Measurements from ENCODE around the gene EGLN1.

EGLN1 gene

GRCh38 chr1:231415018-231415583 is 7.0 kb downstream of the EGLN1 start:
- Histone ChIP-seq H3K9me3 (ENCODE audit: control insufficient read depth in 1 of 2, low read length in 2 of 2) (no peaks in the 10 kb centered on the region), H3K9ac (ENCODE audit: low read depth in 1 of 2, low read length in 2 of 2) (no peak overlapping the region), H3K36me3 (ENCODE audit: control insufficient read depth in 1 of 2, insufficient read depth in 2 of 2, low read length in 2 of 2) (peaks cover 0 to 4% of the 10 kb centered on the region in 2 donors), H3K4me3 (ENCODE audit: low read depth in 1 of 2, low read length in 2 of 2) (no peak overlapping the region), H3K27ac (ENCODE audit: low read depth, low read length) (no peak overlapping the region), H3K4me1 (ENCODE audit: control insufficient read depth in 1 of 2, insufficient read depth in 2 of 2, low read length in 2 of 2) (peaks cover 30 to 34% of the 10 kb centered on the region in 2 donors), H3K27me3 (ENCODE audit: control insufficient read depth in 1 of 2, insufficient read depth in 2 of 2, low read length in 2 of 2) (no peaks in the 10 kb centered on the region)

- H3K9ac ChIP-seq (ENCODE audit: low read depth in 1 of 2, low read length in 2 of 2): no peak overlapping the region
- no peak overlapping the region for H3K4me3 ChIP-seq (ENCODE audit: low read depth in 1 of 2, low read length in 2 of 2)
- peaks cover 28 to 35% of the 10 kb centered on the region in 2 donors for H3K4me1 ChIP-seq (ENCODE audit: control insufficient read depth in 1 of 2, insufficient read depth in 2 of 2, low read length in 2 of 2)
- H3K9me3 ChIP-seq (ENCODE audit: control insufficient read depth in 1 of 2, low read length in 2 of 2): no peaks in the 10 kb centered on the region
- H3K27ac ChIP-seq (ENCODE audit: low read depth, low read length): no peak overlapping the region
- no peaks in the 10 kb centered on the region for H3K27me3 ChIP-seq (ENCODE audit: control insufficient read depth in 1 of 2, insufficient read depth in 2 of 2, low read length in 2 of 2)
- peaks cover 0 to 4% of the 10 kb centered on the region in 2 donors for H3K36me3 ChIP-seq (ENCODE audit: control insufficient read depth in 1 of 2, insufficient read depth in 2 of 2, low read length in 2 of 2)
Observed at GRCh38 chr1:231414260-231415016, 7.6 kb downstream of the EGLN1 start.

GRCh38 chr1:231413749-231414082 is 8.4 kb downstream of the EGLN1 start:
- H3K9ac ChIP-seq (ENCODE audit: low read depth in 1 of 2, low read length in 2 of 2): no peak overlapping the region
- no peaks in the 10 kb centered on the region for H3K27me3 ChIP-seq (ENCODE audit: control insufficient read depth in 1 of 2, insufficient read depth in 2 of 2, low read length in 2 of 2)
- H3K9me3 ChIP-seq (ENCODE audit: control insufficient read depth in 1 of 2, low read length in 2 of 2): no peaks in the 10 kb centered on the region
- no peak overlapping the region for H3K27ac ChIP-seq (ENCODE audit: low read depth, low read length)
- no peak overlapping the region for H3K4me3 ChIP-seq (ENCODE audit: low read depth in 1 of 2, low read length in 2 of 2)
- H3K4me1 ChIP-seq (ENCODE audit: control insufficient read depth in 1 of 2, insufficient read depth in 2 of 2, low read length in 2 of 2): peaks cover 24 to 34% of the 10 kb centered on the region in 2 donors
- H3K36me3 ChIP-seq (ENCODE audit: control insufficient read depth in 1 of 2, insufficient read depth in 2 of 2, low read length in 2 of 2): peaks cover 0 to 4% of the 10 kb centered on the region in 2 donors

GRCh38 chr1:231411036-231411531 is 11.0 kb downstream of the EGLN1 start:
- Histone ChIP-seq H3K27ac (ENCODE audit: low read depth, low read length) (no peak overlapping the region), H3K4me1 (ENCODE audit: control insufficient read depth in 1 of 2, insufficient read depth in 2 of 2, low read length in 2 of 2) (peaks cover 20 to 36% of the 10 kb centered on the region in 2 donors)

DNA sequence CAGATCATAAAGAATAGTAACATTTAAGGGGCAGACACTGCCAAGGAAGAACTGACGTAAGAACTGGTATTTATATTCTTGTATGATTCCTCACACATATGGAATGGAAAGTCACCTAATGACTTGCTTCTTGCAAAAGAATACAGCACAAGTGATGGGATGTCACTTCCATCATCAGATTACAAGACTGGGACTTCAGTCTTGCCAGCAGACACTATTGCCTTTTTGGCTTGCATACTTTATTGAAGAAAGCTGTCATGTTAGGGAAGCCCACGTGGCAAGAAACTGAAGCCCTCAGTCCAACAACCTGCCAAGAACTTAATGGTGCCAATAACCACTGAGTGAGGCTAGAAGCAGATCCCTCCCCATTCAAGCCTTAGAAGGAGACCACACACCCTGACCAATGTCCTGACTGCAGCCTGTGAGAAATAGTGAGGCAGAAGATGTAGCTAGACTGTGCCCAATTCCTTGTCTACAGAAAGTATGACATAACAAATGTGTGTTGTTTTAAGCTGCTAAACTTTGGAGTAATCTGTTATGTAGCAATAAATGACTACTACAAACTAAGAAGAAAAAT is 12.0 kb downstream of the EGLN1 start:
- Histone ChIP-seq H3K9ac (ENCODE audit: low read depth in 1 of 2, low read length in 2 of 2) (no peak overlapping the region), H3K27me3 (ENCODE audit: control insufficient read depth in 1 of 2, insufficient read depth in 2 of 2, low read length in 2 of 2) (no peaks in the 10 kb centered on the region), H3K4me3 (ENCODE audit: low read depth in 1 of 2, low read length in 2 of 2) (no peak overlapping the region), H3K9me3 (ENCODE audit: control insufficient read depth in 1 of 2, low read length in 2 of 2) (no peaks in the 10 kb centered on the region), H3K27ac (ENCODE audit: low read depth, low read length) (no peak overlapping the region), H3K4me1 (ENCODE audit: control insufficient read depth in 1 of 2, insufficient read depth in 2 of 2, low read length in 2 of 2) (peaks cover 20 to 37% of the 10 kb centered on the region in 2 donors), H3K36me3 (ENCODE audit: control insufficient read depth in 1 of 2, insufficient read depth in 2 of 2, low read length in 2 of 2) (peaks cover 0 to 4% of the 10 kb centered on the region in 2 donors)

More at GRCh38 chr1:231411036-231411531, 11.0 kb downstream of the EGLN1 start:
- H3K27me3 ChIP-seq (ENCODE audit: control insufficient read depth in 1 of 2, insufficient read depth in 2 of 2, low read length in 2 of 2): no peaks in the 10 kb centered on the region
- H3K9ac ChIP-seq (ENCODE audit: low read depth in 1 of 2, low read length in 2 of 2): no peak overlapping the region
- no peaks in the 10 kb centered on the region for H3K9me3 ChIP-seq (ENCODE audit: control insufficient read depth in 1 of 2, low read length in 2 of 2)
- H3K36me3 ChIP-seq (ENCODE audit: control insufficient read depth in 1 of 2, insufficient read depth in 2 of 2, low read length in 2 of 2): peaks cover 0 to 4% of the 10 kb centered on the region in 2 donors
- no peak overlapping the region for H3K4me3 ChIP-seq (ENCODE audit: low read depth in 1 of 2, low read length in 2 of 2)

GRCh38 chr1:231408528-231409094 is 13.5 kb downstream of the EGLN1 start:
- Histone ChIP-seq H3K4me3 (ENCODE audit: low read depth in 1 of 2, low read length in 2 of 2) (no peak overlapping the region), H3K4me1 (ENCODE audit: control insufficient read depth in 1 of 2, insufficient read depth in 2 of 2, low read length in 2 of 2) (peaks cover 20 to 37% of the 10 kb centered on the region in 2 donors), H3K27ac (ENCODE audit: low read depth, low read length) (no peak overlapping the region), H3K27me3 (ENCODE audit: control insufficient read depth in 1 of 2, insufficient read depth in 2 of 2, low read length in 2 of 2) (no peaks in the 10 kb centered on the region), H3K9ac (ENCODE audit: low read depth in 1 of 2, low read length in 2 of 2) (no peak overlapping the region), H3K36me3 (ENCODE audit: control insufficient read depth in 1 of 2, insufficient read depth in 2 of 2, low read length in 2 of 2) (peaks cover 0 to 4% of the 10 kb centered on the region in 2 donors), H3K9me3 (ENCODE audit: control insufficient read depth in 1 of 2, low read length in 2 of 2) (no peaks in the 10 kb centered on the region)

GRCh38 chr1:231407547-231408396 is 14.3 kb downstream of the EGLN1 start:
- no peak overlapping the region for H3K27ac ChIP-seq (ENCODE audit: low read depth, low read length)
- no peaks in the 10 kb centered on the region for H3K27me3 ChIP-seq (ENCODE audit: control insufficient read depth in 1 of 2, insufficient read depth in 2 of 2, low read length in 2 of 2)
- H3K36me3 ChIP-seq (ENCODE audit: control insufficient read depth in 1 of 2, insufficient read depth in 2 of 2, low read length in 2 of 2): peaks cover 0 to 4% of the 10 kb centered on the region in 2 donors
- peak overlapping the region in 1 of 2 donors; percentile 14 for H3K4me3 ChIP-seq (ENCODE audit: low read depth in 1 of 2, low read length in 2 of 2)
- peaks cover 20 to 37% of the 10 kb centered on the region in 2 donors for H3K4me1 ChIP-seq (ENCODE audit: control insufficient read depth in 1 of 2, insufficient read depth in 2 of 2, low read length in 2 of 2)
- peak overlapping the region in 1 of 2 donors; percentile 4 for H3K9ac ChIP-seq (ENCODE audit: low read depth in 1 of 2, low read length in 2 of 2)
- H3K9me3 ChIP-seq (ENCODE audit: control insufficient read depth in 1 of 2, low read length in 2 of 2): no peaks in the 10 kb centered on the region

DNA sequence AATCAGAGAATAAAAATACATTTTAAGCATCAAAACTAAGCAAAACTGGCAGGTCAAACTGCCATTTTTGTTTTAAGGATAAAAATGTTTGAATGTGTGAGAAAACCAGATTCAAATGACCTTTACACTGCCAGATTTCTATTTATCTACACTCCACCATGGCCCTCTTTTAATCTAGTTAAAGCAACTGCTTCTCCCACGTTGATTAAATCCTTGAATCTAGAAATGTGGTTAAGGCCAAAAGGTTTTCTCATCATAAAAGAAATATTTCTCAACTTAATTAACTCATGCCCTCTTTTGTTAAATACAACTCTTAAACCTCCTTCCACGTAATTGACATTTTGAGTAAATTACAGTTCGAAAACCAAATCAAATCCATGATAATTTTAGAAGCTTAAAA is 15.0 kb downstream of the EGLN1 start:
- Histone ChIP-seq H3K4me1 (ENCODE audit: control insufficient read depth in 1 of 2, insufficient read depth in 2 of 2, low read length in 2 of 2) (peaks cover 20 to 37% of the 10 kb centered on the region in 2 donors), H3K9ac (ENCODE audit: low read depth in 1 of 2, low read length in 2 of 2) (no peak overlapping the region), H3K27me3 (ENCODE audit: control insufficient read depth in 1 of 2, insufficient read depth in 2 of 2, low read length in 2 of 2) (no peaks in the 10 kb centered on the region), H3K36me3 (ENCODE audit: control insufficient read depth in 1 of 2, insufficient read depth in 2 of 2, low read length in 2 of 2) (no peaks in the 10 kb centered on the region), H3K9me3 (ENCODE audit: control insufficient read depth in 1 of 2, low read length in 2 of 2) (no peaks in the 10 kb centered on the region), H3K4me3 (ENCODE audit: low read depth in 1 of 2, low read length in 2 of 2) (no peak overlapping the region), H3K27ac (ENCODE audit: low read depth, low read length) (no peak overlapping the region)

DNA sequence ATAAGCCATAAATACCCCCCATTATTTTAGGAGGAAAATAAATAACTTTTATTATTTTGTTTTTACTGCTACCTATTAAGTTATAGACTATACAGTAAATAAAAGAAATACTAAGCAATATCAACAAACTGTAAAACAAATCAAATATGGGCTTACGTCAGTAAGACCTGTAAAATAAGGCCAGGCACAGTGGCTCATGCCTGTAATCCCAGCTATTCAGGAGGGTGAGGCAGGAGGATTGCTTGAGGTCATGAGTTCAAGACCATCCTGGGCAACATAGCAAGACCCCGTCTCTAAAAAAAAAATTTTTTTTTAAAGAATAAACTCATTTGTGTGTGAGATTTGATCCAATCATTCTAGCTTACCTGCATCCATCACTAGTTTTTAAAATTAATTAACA is 17.8 kb downstream of the EGLN1 start:
- Histone ChIP-seq H3K36me3 (ENCODE audit: control insufficient read depth in 1 of 2, insufficient read depth in 2 of 2, low read length in 2 of 2) (no peaks in the 10 kb centered on the region), H3K27ac (ENCODE audit: low read depth, low read length) (no peak overlapping the region), H3K4me1 (ENCODE audit: control insufficient read depth in 1 of 2, insufficient read depth in 2 of 2, low read length in 2 of 2) (peaks cover 13 to 31% of the 10 kb centered on the region in 2 donors), H3K9me3 (ENCODE audit: control insufficient read depth in 1 of 2, low read length in 2 of 2) (no peaks in the 10 kb centered on the region), H3K4me3 (ENCODE audit: low read depth in 1 of 2, low read length in 2 of 2) (no peak overlapping the region), H3K27me3 (ENCODE audit: control insufficient read depth in 1 of 2, insufficient read depth in 2 of 2, low read length in 2 of 2) (no peaks in the 10 kb centered on the region), H3K9ac (ENCODE audit: low read depth in 1 of 2, low read length in 2 of 2) (no peak overlapping the region)
